Measurements from ENCODE around the gene UBAP1. TPM values are rescaled to one million over a fixed set of nuclear protein-coding genes. Genes with fewer than 3 reads are reported as not detected.

UBAP1 gene
- total RNA-seq, 4 donors from 2014 or later, result 49.2 to 101 (median 66.8) TPM

DNA sequence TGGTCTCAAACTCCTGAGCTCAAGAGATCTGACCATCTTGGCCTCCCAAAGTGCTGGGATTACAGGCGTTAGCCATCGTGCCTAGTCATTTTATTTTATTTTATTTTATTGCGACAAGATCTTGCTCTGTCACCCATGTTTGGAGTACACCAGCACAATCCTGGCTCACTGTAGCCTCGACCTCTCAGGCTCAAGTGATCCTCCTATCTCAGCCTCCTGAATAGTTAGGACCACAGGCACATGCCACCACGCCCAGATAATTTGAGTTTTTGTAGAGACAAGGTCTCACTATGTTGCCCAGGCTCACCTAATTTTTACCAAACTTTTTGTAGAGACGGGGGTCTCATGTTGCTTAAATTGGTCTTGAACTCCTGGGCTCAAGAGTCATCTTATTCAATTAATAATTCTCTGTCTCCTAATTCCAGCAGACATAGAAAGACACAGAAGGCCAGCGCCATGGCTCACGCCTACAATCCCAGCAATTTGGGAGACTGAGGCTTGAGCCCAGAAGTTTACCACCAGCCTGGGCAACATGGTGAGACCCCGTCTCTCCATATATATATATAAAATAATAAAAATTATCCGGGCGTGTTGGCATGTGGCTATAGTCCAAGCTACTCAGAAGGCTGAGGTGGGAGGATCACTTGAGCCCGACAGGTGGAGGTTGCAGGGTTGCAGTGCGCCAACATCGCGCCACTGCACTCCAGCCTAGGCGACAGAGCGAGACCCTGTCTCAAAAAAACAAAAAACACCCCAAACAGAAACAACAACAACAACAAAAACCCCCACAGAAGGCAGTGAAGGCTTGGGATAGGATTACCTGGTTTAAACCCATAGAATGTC, 1.0 kb upstream of the UBAP1 start:
- Histone ChIP-seq H3K4me3 (peak overlapping the region; percentile 80 to 86), H3K36me3 (peaks cover 0 to 6% of the 10 kb centered on the region in 2 donors), H3K27ac (peak overlapping the region; percentile 88 to 96 (median 96)), H3K4me1 (peaks cover 0 to 35% (median 0%) of the 10 kb centered on the region in 3 donors), H3K27me3 (no peaks in the 10 kb centered on the region), H3K9me3 (no peaks in the 10 kb centered on the region)
- 59 to 66% methylated on average over 12 to 16 of the region's 17 CpGs for WGBS, 2 donors (ENCODE audit: low coverage in 1 of 2)
- no peak for TF ChIP-seq POLR2A (IDR thresholded peaks at IDR 0.05)
- TF ChIP-seq, protein P1, sequence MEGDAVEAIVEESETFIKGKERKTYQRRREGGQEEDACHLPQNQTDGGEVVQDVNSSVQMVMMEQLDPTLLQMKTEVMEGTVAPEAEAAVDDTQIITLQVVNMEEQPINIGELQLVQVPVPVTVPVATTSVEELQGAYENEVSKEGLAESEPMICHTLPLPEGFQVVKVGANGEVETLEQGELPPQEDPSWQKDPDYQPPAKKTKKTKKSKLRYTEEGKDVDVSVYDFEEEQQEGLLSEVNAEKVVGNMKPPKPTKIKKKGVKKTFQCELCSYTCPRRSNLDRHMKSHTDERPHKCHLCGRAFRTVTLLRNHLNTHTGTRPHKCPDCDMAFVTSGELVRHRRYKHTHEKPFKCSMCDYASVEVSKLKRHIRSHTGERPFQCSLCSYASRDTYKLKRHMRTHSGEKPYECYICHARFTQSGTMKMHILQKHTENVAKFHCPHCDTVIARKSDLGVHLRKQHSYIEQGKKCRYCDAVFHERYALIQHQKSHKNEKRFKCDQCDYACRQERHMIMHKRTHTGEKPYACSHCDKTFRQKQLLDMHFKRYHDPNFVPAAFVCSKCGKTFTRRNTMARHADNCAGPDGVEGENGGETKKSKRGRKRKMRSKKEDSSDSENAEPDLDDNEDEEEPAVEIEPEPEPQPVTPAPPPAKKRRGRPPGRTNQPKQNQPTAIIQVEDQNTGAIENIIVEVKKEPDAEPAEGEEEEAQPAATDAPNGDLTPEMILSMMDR (IDR thresholded peaks at IDR 0.05), result no peak
- no peak for TF ChIP-seq POLR2AphosphoS5 (IDR thresholded peaks at IDR 0.05)
- no peak for TF ChIP-seq EP300 (IDR thresholded peaks at IDR 0.05)
- no peak for ATAC-seq

DNA sequence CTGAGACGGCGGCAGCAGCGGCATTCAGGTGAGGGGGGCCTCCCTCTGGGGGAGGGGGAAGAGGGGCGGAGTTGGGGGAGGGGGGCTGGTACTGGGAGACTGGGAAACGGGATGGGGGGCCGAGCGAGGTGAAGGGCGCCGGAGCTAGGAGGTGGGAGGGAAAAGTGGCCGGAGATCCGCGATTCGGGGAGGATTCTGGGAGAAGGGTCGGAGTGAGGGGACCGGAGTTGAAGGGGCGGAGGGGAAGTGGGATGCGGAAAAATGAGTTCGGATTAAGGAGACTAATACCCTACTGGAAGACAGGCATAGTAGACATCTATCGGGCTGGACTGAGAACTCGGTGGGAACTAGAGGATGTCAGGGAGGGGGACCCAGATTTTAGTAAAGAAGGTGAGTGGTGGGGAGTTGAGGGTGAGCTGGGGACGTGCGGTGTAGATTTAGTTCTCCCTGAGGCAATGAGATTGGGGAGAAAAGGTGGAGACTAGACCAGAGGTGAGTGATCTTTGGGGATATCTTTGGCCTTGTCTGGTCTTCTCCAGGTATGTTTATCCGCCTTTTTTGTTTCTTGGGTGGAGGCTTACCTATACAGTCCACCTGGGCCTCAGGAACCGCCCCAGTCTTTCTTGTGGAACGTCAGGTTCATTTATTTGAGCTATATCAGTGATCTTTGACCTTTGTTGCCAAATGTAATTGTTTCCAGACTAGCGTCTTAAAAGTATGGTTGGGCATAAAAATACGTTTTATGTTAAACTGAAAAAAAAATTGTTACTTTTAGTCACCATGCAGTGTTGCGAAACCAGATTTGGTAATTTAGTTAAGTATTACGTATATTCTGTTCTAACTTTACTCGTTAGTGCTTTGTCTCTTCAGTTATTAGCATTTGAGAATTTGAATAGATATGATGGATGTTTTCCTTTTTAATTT, 632 bp downstream of the UBAP1 start:
- 3 to 8% methylated on average over 22 to 26 of the region's 30 CpGs for WGBS, 2 donors (ENCODE audit: low coverage in 1 of 2)
- Histone ChIP-seq H3K27ac (peak overlapping the region; percentile 88 to 96 (median 96)), H3K4me3 (peak overlapping the region; percentile 80 to 86), H3K27me3 (no peaks in the 10 kb centered on the region), H3K9me3 (no peaks in the 10 kb centered on the region), H3K36me3 (peaks cover 0 to 15% of the 10 kb centered on the region in 2 donors), H3K4me1 (peaks cover 0 to 35% (median 0%) of the 10 kb centered on the region in 3 donors)
- no peak for TF ChIP-seq POLR2A (IDR thresholded peaks at IDR 0.05)
- TF ChIP-seq, protein P1 (IDR thresholded peaks at IDR 0.05), result no peak
- ATAC-seq, result peak; percentile 57

DNA sequence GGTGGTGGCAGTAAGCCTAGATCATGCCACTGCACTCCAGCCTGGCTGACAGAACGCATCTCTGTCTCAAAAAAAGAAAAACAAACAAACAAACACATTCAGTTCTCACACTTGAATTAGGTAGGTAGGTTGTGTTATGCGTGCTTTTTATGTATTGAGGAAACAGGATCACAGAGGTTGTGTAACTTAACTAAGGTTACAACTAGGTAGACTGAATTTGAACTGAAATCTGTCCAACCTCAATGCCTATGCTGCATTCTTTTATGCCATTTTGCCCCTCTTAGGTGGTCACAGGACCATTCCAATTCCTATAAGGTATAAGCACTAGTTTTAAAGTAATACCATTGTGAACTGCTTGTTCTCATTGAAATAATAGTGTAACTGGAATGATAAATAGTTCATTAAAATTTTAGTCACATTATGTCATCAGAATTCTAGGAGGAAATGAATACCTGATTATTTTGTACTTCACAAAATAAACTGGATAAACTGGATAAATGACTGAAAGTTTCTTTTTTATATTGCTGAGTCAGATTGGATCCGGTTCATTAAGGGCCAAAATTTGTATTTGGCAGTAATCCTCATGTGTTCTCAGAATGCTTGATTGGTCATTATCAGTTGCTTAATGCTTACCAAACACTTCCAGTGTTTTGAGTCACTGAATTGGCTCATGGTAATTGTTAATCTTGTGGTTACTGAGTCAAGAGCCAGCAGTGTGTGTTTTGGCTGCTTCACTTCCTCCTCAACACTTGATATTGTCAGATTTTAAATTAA, 7.1 kb downstream of the UBAP1 start:
- Histone ChIP-seq H3K27ac (peak overlapping the region; percentile 24 to 63 (median 62)), H3K36me3 (peaks cover 0 to 23% of the 10 kb centered on the region in 2 donors), H3K4me3 (no peak overlapping the region), H3K4me1 (peaks cover 4 to 68% (median 8%) of the 10 kb centered on the region in 3 donors), H3K27me3 (no peaks in the 10 kb centered on the region), H3K9me3 (no peaks in the 10 kb centered on the region)
- peak; percentile 90 for ATAC-seq
- 42 to 49% methylated on average over 2 to 3 of the region's 3 CpGs for WGBS, 2 donors (ENCODE audit: low coverage in 1 of 2)
- TF ChIP-seq EP300 (IDR thresholded peaks at IDR 0.05) (no peak), POLR2A (IDR thresholded peaks at IDR 0.05) (no peak), POLR2AphosphoS5 (IDR thresholded peaks at IDR 0.05) (peak; percentile 98)
- TF ChIP-seq, protein P1 (IDR thresholded peaks at IDR 0.05), result no peak

DNA sequence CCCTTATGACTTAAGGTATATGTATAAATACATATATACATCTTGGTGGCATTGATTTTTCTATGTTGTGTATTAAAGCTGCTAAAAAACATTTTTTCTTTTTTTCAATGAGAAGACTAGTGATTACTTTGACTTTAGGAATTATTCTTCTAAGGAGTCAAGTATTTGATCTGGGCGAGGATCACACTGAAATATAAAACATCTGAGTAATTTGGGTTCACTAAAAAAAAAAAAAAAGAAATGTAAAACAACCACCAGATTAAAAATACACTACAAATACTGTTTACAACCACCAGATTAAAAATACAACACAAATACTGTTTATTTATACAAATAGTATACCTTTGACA, 9.0 kb downstream of the UBAP1 start:
- TF ChIP-seq EP300 (IDR thresholded peaks at IDR 0.05), result no peak
- TF ChIP-seq POLR2AphosphoS5 (IDR thresholded peaks at IDR 0.05), result no peak
- TF ChIP-seq, protein P1 (IDR thresholded peaks at IDR 0.05), result no peak
- no peak for TF ChIP-seq POLR2A (IDR thresholded peaks at IDR 0.05)
- ATAC-seq, result no peak
- peaks cover 4 to 73% (median 15%) of the 10 kb centered on the region in 3 donors for H3K4me1 ChIP-seq
- no peak overlapping the region for H3K4me3 ChIP-seq
- H3K36me3 ChIP-seq, result peaks cover 0 to 19% of the 10 kb centered on the region in 2 donors
- H3K27me3 ChIP-seq, result no peaks in the 10 kb centered on the region
- no peak overlapping the region for H3K27ac ChIP-seq
- no peaks in the 10 kb centered on the region for H3K9me3 ChIP-seq
- 77% methylated on average over 1 of the region's 1 CpG; no CpG with 5 or more reads in 1 of the 2 donors for WGBS, 2 donors (ENCODE audit: low coverage in 1 of 2)
